Neural crest cell (in vitro differentiated cells): ENCODE measurements around the gene OR3A3. TPM values are rescaled to one million over a fixed set of nuclear protein-coding genes. Genes with fewer than 3 reads are reported as not detected.
"Not testable (repeated sequence)": the region's sequence is repeated elsewhere in the genome, so short reads cannot be mapped to it uniquely, and the experiment has no call there.

Experiments
- DNase-seq: peaks from one replicate; pipeline ENCODE4 v3.0.0; 2021; ENCODE audit warnings: low read depth, mixed read lengths, low spot score
- H3K27ac Mint-ChIP-seq: one replicate; pipeline ENCODE4 v1.8.0; 2021; ENCODE audit warnings: mild to moderate bottlenecking, mixed read lengths; ENCODE audit not compliant: unreplicated experiment
- H3K27me3 Mint-ChIP-seq: 2 replicates; pipeline ENCODE4 v1.8.0; 2021; ENCODE audit warnings: low read depth, mild to moderate bottlenecking, mixed read lengths
- H3K36me3 Mint-ChIP-seq: 2 replicates; pipeline ENCODE4 v1.8.0; 2021; ENCODE audit warnings: low read depth, mild to moderate bottlenecking, mixed read lengths
- H3K4me1 Mint-ChIP-seq: 2 replicates; pipeline ENCODE4 v1.8.0; 2021; ENCODE audit warnings: mixed read lengths
- H3K4me3 Mint-ChIP-seq: one replicate; pipeline ENCODE4 v1.8.0; 2021; ENCODE audit warnings: mild to moderate bottlenecking, mixed read lengths
- H3K9me3 Mint-ChIP-seq: 2 replicates; pipeline ENCODE4 v1.8.0; 2021; ENCODE audit warnings: mixed read lengths
- CTCF ChIP-seq: fragments of 200-600 bp; sonication (generic); conservative IDR thresholded peaks from 2 replicates; pipeline ENCODE4 v1.5.0; 2021; ENCODE audit warnings: antibody characterized with exemption, mild to moderate bottlenecking
- total RNA-seq: library from RNA; stranded (reverse); gene quantifications from 2 replicates; pipeline ENCODE4 v1.2.1, GENCODE V29; 2021

OR3A3 gene
- total RNA-seq, 1 donor from 2014 or later: not detected

- H3K4me3 Mint-ChIP-seq: no peak within 1 kb of the TSS
- no peak for DNase-seq
- peaks cover 46% of the 10 kb centered on the region for H3K27me3 Mint-ChIP-seq
- no peaks in the 10 kb centered on the region for H3K36me3 Mint-ChIP-seq
- TF ChIP-seq CTCF: no peak
- no peak within 1 kb of the TSS for H3K27ac Mint-ChIP-seq
- H3K4me1 Mint-ChIP-seq: no peaks in the 10 kb centered on the region
- peaks cover 6% of the 10 kb centered on the region for H3K9me3 Mint-ChIP-seq
Measured at GRCh38 chr17:3398310-3398709, 12.9 kb upstream of the OR3A3 start, which contains the start of gene OR1E1. OR1E1 (minus strand) TSS chr17:3398410; CDS start chr17:3398410, 0 bp downstream.

- Mint-ChIP-seq H3K4me1 (no peaks in the 10 kb centered on the region), H3K4me3 (no peak overlapping the region), H3K27ac (no peak overlapping the region), H3K9me3 (peaks cover 3% of the 10 kb centered on the region), H3K36me3 (no peaks in the 10 kb centered on the region), H3K27me3 (peaks cover 49% of the 10 kb centered on the region)
- no peak for TF ChIP-seq CTCF
- no peak for DNase-seq
Measured at GRCh38 chr17:3400055-3400454, 11.1 kb upstream of the OR3A3 start.

GRCh38 chr17:3401786-3402185 lies 9.4 kb upstream of the OR3A3 start:
- H3K27ac Mint-ChIP-seq: no peak overlapping the region
- H3K4me1 Mint-ChIP-seq: no peaks in the 10 kb centered on the region
- DNase-seq: no peak
- no peak overlapping the region for H3K4me3 Mint-ChIP-seq
- H3K27me3 Mint-ChIP-seq: peaks cover 49% of the 10 kb centered on the region
- no peaks in the 10 kb centered on the region for H3K36me3 Mint-ChIP-seq
- peaks cover 5% of the 10 kb centered on the region for H3K9me3 Mint-ChIP-seq
- TF ChIP-seq CTCF: no peak

GRCh38 chr17:3403856-3404255 lies 7.3 kb upstream of the OR3A3 start:
- H3K4me3 Mint-ChIP-seq, DNase-seq, H3K27ac Mint-ChIP-seq, H3K4me1 Mint-ChIP-seq, H3K36me3 Mint-ChIP-seq: not testable (repeated sequence)
- peaks cover 52% of the 10 kb centered on the region for H3K27me3 Mint-ChIP-seq
- H3K9me3 Mint-ChIP-seq: peaks cover 16% of the 10 kb centered on the region

- not testable (repeated sequence) for H3K4me3 Mint-ChIP-seq, H3K27ac Mint-ChIP-seq, H3K36me3 Mint-ChIP-seq, H3K4me1 Mint-ChIP-seq, DNase-seq
- H3K27me3 Mint-ChIP-seq: peaks cover 33% of the 10 kb centered on the region
- peaks cover 11% of the 10 kb centered on the region for H3K9me3 Mint-ChIP-seq
Measured at GRCh38 chr17:3412216-3412615, 1.0 kb downstream of the OR3A3 start.

- Mint-ChIP-seq H3K27ac (no peak overlapping the region), H3K9me3 (peaks cover 8% of the 10 kb centered on the region), H3K27me3 (peaks cover 49% of the 10 kb centered on the region), H3K36me3 (peaks cover 3% of the 10 kb centered on the region), H3K4me1 (no peaks in the 10 kb centered on the region), H3K4me3 (no peak overlapping the region)
- TF ChIP-seq CTCF: no peak
- no peak for DNase-seq
Measured at GRCh38 chr17:3415610-3416009, 4.4 kb downstream of the OR3A3 start.

- no peak for TF ChIP-seq CTCF
- no peak overlapping the region for H3K4me3 Mint-ChIP-seq
- no peaks in the 10 kb centered on the region for H3K4me1 Mint-ChIP-seq
- no peak for DNase-seq
- H3K27ac Mint-ChIP-seq: no peak overlapping the region
- peaks cover 4% of the 10 kb centered on the region for H3K9me3 Mint-ChIP-seq
- H3K27me3 Mint-ChIP-seq: peaks cover 50% of the 10 kb centered on the region
- no peaks in the 10 kb centered on the region for H3K36me3 Mint-ChIP-seq
Measured at GRCh38 chr17:3418222-3418621, 7.1 kb downstream of the OR3A3 start.

GRCh38 chr17:3433215-3433614 lies 22.0 kb downstream of the OR3A3 start:
- not testable (repeated sequence) for H3K36me3 Mint-ChIP-seq, H3K4me3 Mint-ChIP-seq, H3K4me1 Mint-ChIP-seq, H3K27ac Mint-ChIP-seq
- DNase-seq: peak; percentile 6
- Mint-ChIP-seq H3K27me3 (peaks cover 33% of the 10 kb centered on the region), H3K9me3 (peaks cover 17% of the 10 kb centered on the region)
